8988T (cell line): ENCODE data around the gene SORCS3.
A peak's percentile ranks its signal among the peaks of the same experiment; 100 is the strongest.

Experiments used
- DNase-seq: peaks from one replicate; pipeline ENCODE4 v3.0.0; 2011

The SORCS3 gene

DNA sequence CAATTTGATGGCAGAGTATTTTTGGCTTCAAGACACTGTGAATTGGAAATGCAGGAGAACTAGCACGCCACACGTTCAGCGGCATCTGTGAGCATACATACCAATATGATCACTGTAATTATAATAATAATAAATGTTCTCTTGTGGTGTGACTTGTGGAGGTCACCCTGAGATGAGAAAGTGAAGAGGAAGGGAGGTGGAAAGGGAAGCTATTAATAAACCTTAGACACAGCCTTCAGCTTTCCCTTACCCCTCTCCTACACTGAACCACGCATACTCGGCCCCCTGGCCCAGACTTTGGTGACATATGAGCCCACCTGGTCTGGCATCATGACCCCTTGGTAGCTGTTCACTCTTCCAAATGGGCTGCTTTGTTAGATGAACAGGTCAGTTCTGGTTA, 139.1 kb downstream of the SORCS3 start:
- DNase-seq: no peak

DNA sequence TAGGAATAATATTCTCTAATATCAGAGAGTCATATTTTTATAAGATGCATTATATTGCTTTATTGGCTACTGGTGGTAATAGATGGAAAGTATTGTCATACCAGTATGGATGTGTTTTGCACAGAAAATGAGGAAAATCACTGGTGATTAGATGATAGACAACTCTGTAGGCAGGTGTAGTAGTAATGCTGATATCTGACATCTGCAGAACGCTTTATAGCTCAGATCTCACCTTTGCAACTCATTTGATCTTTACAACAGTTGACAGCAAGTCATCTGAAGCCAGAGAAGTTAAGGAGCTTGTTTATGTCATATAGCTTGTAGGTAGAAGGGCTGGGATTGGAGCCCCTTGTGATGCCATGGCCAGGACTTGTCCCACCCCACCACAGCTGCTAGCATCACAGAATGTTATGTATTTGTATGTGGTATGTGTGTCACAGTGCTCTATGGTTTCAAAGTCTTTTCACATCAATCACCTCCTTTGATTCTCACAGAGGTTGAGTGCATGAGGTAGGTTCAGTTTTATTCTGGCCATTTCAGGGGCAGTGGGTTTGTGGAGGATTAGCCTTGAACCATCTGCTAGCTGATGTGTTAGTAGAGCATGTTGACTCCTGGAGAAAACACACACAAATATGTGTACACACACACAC, 140.0 kb downstream of the SORCS3 start:
- DNase-seq: no peak

DNA sequence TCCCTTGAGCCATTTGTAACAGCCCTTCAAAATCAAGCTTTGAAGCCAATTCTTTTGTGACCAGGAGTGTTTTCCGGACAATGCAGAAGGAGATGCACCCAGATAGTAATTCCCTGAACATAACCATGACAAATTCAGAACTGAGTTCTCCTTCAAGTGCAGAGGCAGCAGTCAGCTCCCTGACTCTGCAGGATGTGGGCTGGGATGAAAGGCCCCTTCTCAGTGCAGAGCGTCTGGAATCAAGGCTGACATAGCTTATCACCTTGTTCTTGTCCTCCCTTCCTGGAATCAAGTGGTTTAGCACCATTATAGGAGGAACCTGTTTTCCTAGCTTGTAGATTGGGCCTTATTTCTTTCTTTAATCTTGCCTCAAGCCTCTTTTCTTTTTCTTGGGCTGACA, 143.4 kb downstream of the SORCS3 start:
- DNase-seq: no peak

DNA sequence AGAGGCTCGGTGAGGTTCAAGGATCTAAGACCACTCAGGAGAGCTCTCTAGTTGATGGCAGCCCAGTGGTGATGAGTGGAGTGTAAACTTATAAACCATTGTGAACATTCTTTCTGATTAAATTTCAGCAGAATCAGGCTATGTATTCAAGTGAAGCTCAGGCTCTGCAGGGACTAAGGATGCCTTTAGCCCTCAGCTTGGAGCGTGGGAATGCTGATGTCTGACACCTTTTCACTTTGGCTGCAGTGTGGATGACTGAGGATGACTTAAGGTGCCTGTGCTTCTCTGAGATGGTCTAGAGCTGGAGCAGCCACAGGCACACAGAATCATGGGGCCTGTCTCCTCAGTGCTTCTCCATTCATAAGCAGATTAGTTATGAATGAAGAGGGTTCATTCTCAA, 150.4 kb downstream of the SORCS3 start:
- no peak for DNase-seq

DNA sequence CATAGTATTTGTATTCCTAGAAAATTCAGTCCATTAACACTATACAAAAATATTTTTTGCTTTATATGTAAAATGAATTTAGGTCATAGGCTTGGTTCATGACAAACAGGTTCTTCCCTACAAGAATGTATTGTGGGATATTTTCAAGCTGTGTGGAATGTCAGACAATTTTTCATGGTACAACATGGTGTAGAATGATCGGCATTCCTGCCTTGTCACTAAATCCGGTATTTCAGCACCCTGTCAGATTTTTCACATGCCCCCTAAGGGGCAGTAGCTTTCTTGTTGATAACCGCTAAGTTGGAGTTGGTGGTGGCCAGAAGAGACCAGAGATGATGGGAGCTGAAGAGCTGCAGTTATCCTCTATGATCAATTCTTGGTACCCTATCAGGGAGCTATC, 154.3 kb downstream of the SORCS3 start:
- DNase-seq: no peak

DNA sequence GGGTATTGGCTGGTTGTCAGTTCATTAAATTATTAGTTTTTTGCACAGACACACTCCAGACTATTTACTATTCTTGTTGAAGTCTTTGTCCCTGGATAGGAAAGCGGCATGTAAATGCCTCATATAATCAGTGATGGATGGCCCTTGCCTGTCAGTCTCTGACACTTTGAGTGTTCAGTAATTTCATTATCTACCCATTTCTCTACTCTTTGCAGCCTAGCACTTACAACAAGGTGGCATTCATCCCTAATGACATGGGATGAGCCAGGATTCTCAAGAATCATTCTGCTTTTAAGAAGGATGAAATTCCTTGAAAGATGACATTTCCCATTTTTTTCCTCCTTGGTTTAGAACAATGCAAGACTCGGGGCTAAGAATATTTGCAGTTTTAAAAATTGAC, 155.7 kb downstream of the SORCS3 start:
- DNase-seq: no peak

DNA sequence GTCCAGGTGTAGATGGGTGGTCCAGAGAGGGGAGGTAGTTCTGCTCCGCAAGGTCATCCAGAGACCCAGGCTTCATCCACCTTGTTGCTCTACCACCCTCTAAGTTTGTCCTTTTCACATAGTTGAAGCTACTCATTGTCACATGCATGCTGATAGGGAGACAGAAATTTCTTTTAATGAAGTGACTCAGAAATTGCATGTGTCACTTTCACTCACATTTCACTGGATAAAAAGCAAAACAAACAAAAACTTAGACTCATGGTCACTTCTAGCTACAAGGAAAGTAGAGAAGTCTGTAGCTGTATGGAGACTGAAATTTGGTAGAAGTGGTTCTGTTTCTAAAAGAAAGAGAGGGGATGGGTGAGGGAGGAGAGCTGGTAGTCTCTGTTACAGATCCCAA, 161.9 kb downstream of the SORCS3 start:
- no peak for DNase-seq

DNA sequence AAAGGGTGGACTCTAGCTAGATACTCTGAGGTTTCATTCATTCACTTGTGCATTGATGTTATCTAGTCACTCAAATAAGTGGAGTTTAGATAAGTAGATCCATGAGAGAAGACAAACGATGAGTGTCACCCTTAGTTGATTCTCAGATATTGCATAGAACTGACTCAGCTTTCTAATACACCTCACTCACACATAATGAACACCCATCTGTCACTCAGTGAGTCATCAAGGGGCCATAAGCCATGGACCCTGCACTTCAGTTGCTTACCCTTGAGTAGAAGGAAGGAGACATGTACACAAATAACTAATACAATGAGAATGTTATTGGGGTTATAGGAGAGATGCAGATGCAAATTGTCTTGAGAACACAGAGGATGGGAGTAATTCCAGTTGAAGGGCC, 163.8 kb downstream of the SORCS3 start:
- no peak for DNase-seq

DNA sequence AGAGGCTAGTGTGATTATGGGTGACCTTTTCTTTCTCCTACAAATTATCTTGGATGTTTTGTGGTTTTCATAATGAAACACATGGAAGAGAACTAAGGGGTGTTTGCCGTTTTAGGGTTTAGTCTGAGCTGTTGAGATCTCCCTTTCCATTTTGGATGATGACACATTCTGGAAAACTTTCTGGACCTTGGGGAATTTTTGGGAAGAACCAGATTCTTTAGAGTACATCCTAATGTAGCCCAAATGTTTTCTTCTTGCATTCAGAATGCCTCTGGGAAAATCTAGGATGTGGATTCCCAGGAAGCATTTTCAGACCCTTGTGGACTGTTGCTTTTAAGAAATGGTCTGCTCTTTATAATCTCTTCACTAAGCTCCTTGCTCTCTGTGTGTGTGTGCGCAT, 165.7 kb downstream of the SORCS3 start:
- no peak for DNase-seq

DNA sequence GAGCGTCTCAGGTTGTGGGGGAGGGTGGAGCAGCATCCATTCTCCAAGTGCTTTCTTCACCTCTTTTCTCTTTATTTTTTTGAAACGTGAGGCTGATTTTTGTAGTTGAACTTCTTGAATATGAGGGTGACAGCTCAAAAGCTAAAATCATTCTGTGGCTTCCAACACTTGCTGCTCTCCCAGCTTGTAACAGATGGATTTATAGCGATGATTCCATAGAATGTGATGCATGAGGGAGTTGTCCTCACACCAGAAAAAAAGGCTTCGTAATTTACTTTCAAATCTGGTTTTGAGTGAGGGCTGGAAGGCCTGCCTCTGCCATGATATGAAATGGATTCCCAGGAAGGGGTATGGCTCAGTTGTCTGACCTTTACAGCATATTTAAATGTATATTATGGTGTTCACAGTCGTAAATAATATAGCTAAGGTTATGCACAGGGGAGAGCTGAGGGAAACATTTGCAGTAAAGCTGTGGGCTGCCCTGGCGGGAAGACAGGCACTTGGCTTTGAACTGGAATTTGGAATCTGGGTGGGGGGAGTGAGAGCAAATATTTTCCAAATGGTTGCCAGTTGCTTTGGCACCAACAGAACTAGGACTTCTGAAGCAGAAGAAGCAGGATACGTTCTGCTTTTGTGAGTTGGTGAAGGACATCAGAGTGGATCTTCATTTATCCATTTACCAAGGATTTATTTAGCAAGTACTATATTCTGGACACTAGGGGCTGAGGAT, 166.7 kb downstream of the SORCS3 start:
- no peak for DNase-seq

DNA sequence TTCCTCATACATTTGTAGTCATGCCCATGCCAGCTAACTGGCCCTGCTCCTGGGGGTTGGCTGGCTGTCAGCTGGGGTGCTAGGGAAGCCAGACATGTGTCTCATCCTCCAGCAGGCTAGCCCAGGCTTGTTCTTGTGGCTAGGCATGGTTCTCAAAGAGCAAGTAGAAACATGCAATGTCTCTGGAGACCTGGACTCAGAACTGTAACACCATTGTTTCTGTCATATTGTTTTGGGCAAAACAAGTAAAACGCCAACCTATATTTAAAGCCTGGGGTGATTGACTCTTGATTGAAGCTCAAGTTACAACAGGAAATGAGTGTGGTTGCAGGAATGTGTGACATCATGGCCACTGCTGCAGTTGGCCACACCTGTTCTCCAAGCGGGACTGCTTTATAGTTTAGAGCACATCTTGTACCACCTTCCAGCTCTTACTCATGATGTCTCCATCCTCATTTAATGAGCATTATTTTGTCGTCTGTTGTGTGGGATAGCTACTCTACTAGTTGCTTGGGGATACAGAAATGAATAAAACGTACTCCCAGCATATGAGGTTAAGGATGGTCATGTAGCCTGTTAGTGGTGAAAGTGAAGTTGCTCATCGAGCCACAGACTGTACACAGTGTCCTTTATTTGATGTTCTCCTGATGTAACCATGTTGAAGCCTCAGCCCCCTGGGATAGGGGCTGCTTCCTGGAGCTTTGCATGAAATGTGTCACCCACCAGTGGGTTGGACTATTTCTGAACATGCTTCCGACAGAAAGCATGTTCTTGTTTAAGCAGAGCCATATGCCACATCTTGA, 168.4 kb downstream of the SORCS3 start:
- DNase-seq: peak; percentile 15

DNA sequence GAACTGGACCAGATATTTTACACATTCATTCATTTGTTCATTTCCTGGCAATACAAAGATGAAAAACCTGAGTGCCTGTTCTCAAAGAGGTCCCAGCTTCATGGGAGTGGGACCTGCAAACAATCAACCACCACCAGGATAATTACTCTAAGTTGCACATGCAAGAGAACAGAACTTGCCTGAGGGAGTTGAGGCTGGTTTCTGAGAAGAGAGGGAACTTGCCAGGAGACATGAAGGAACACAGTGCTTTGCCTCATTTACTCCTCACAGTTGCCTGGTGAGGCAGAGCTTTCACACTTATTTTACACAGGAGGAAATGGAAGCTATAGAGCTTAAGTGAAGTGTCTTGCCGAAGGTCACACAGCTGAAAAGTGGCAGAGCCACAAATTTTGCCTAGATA, 170.1 kb downstream of the SORCS3 start:
- DNase-seq: no peak

DNA sequence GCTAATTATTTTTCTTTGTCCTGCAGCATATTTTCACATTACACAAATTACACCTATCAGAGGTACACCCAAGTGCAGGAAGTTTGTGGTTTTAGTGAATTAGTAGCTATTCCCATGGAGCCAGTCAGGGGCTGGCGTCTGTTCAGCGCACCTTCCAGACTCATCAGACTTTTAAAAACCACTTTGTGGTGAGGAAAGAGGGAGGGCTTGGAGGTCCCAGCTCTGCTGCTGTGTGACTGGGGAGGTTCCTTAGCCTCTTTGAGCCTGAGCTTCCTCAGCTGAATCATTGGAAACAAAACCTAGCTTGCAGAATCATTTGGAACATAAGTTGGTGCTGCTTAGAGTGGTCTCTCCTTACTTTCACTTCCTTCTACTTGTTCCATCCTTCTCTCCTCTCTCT, 175.4 kb downstream of the SORCS3 start:
- no peak for DNase-seq

DNA sequence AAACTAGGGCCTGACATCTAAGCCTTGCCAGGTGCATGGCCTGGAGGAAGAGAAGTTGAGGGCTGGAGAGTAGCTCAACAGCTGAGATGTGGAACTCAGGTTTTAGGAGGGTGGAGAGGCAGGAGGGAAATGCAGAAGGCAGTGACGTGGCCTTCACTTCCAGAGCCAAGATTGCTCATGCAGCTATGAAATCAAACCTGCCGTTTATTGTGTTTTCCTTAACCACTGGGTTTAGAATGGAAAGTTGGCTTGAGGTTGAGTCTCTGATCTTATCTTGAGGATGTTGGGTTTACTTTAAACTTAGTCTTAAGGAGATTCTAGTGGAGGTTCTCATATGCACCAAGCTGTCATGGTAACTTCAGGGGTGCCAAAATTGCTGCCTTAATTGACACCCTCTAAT, 178.6 kb downstream of the SORCS3 start:
- no peak for DNase-seq

DNA sequence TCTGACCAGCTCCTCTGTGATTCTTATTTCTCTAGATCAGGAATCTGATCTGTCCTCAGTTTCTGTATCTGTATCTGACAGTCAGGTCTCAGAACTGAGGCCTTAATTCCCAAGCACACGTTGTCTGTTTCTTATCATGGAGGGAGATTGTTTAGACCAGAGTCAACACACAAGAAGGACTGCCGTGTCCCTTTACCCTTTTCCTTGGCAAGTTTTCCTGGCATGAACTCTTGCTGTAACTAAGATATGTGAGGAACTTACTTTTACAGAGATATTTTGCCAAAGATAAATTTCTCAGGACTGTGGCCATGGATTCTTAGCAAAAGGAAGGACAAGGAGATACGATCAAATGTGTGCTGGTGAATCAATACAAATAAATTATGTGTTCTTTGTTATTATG, 181.0 kb downstream of the SORCS3 start:
- DNase-seq: no peak

DNA sequence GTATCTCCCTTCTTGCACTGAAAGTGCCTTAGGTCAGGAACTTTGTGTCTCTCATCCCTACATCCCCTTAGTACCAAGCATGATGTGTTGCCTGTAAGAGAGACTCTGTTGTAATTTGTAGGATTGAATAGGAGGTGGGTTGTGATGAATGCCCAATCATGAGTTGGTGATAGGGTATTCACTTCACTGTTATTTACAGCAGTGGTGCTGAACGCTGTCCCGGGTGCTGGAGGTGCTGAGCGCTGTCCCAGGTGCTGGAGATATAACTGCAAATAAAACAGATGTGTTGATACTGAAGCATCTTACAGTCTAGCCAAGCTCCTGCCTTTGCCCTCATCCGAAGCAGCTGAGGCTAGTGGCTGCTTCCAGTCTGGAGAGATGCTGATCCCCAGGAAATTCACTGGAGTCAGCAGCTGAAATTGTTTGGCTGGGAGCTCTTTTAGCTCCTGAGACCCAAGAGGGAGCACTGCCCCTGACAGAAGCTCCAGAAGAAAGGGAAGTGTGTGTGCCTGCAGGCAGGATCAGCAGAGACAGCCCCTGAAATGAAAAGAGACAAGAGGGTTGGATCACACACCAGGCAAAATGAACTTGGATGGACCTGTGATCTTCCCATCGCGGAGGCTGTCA, 183.4 kb downstream of the SORCS3 start:
- no peak for DNase-seq

DNA sequence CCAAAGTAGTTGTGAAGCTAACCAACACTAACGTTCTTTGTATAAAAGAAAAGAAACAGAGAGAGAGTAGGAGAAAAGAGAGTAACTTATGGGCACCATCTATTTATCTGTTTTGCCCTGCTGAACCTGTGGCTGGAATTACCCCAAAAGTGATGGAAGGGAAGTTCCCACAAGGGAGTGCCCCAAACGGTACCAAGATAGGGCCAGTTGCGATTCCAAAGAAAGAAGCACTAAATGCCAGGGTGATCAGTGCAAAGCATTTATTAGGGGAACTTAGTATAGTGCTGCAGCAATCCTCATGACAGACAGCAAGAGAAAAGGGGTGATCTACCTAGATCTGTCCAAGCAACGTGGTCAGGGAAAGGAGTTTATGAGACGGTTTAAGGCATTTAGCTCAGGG, 190.2 kb downstream of the SORCS3 start:
- DNase-seq: no peak

DNA sequence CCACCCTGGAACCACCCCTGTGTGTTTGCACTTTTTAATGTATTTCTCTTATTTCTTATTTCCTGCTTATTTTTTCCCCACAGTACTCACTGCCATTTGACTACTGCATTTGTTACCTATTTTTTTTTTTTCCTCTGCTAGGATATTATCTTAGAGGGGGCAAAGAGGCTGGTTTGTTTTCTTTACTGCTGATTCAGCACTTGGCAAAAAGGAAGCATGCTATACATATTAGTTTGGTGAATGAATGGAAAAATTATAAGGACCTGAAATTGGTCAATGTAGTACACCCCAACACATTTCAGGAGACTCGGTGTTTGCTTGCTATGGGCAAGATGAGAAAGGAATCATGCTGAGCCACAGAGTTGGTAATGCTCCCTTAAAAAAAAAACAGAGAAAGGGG, 193.5 kb downstream of the SORCS3 start:
- no peak for DNase-seq

DNA sequence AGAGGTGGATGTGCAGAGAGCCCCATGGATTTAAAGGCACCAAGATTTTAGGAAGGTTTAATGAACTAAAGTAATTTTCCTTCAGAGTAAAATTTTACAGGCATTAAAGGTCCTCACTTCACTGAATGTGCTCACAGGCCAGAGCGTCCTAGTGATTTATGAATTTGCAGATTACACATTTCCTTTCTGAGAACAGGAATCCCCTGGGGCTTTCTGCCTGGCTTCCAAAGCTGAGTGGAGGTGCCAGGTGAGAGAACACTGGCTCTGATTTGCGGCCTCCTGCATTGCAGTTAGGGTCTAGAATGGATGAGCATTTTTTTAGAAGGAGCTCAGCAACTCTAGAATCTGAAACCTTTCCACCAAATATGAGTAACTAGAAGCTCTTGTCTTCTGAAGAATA, 194.3 kb downstream of the SORCS3 start:
- DNase-seq: no peak

DNA sequence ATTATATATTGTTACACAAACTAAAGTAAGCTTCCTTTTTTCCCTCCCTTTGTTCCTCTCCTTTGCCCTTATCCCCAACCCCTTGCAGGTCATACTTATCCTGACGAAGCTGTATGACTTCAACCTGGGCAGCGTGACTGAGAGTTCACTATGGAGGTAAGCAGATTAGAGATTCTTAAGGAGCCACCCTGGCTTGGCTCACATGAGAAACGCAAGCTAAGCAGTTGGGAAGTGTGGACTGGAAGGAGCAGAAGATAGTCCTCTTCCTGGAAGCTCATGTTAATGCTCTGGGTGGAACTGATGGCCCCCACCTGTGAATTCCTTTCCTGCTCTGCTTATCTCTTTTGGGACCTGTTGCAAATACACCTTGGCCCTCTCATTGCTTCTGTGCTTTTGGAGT, 201.6 kb downstream of the SORCS3 start:
- DNase-seq: no peak

DNA sequence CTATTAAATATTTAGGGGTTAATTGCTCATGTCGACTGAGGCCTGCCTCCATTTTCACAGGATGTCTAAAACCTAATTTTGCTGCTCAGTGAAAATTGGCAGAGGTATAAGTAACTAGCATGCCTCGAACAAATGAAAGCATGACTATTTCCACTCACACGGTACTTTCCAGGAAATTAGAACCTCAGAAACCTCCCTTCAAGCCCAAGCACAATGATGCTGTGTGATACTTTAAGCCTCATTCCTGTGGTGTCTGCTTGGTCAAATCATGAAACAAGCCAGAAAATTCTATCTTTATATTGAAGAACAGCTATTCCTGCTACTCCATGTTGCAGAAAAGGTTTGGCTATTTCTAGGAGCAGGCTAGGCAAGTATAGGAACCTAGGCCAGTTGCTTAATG, 203.0 kb downstream of the SORCS3 start:
- no peak for DNase-seq

DNA sequence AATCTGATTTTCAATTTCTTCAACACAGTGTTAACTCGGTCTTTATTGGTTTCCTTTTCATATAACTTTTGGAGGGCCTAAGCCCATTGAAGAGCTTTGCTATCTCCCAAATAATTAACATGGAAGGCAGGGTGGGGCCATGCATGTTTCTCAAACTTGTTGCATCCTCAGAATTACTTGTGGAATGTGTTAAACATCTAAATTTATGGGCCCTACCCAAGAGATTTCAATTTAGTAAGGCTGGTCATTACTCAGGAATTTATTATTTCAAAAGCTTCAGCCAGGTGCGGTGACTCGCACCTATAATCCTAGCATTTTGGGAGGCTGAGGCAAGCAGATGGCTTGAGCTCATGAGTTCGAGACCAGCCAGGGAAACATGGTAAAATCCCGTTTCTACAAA, 208.9 kb downstream of the SORCS3 start:
- DNase-seq: no peak

DNA sequence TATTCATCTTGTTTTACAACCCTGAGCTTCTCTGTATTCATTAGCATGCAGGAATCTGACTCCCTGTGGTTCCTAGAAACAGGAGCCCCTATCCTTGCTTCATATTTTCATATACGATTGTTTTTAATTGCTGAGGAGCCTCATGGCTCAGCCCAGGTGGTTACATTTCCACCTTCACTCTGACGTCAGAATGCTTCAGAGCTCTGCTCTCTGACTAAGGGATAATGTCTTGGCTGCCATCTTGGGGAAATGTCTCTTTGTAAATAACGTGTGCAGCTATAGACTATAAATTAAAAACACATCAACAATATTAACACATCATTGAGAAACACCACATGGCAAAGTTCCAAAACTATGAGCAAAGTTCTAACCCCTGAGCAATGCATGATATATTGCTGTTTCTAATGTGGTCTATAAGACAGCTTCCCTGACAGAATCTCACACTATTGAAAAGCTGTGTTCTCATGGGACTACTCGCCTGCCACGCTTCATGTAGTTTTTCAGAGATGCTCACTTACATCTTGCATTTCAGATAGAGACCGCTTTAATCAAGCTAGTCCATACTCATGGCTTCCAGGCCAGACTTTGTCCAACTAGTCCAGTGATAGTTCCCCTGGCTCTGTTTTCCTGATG, 227.0 kb downstream of the SORCS3 start:
- DNase-seq: no peak
